CD4-positive, alpha-beta T cell treated with Interleukin-15 for 4 hours (primary cell): ENCODE data around the gene PPHLN1.

Experiments
- DNase-seq: peaks from one replicate; pipeline ENCODE4 v3.0.0-alpha.2; 2020; ENCODE audit warnings: low spot score

Gene PPHLN1

GRCh38 chr12:42442888-42443287, 116.9 kb downstream of the PPHLN1 start:
- no peak for DNase-seq

GRCh38 chr12:42444192-42444943, 118.4 kb downstream of the PPHLN1 start:
- no peak for DNase-seq

- no peak for DNase-seq
Measured at GRCh38 chr12:42445891-42446290, 119.9 kb downstream of the PPHLN1 start.

GRCh38 chr12:42446761-42447160, 120.8 kb downstream of the PPHLN1 start:
- DNase-seq: no peak

GRCh38 chr12:42447371-42447786, 121.4 kb downstream of the PPHLN1 start:
- DNase-seq: no peak

GRCh38 chr12:42448841-42449240, 122.9 kb downstream of the PPHLN1 start:
- no peak for DNase-seq

- no peak for DNase-seq
Measured at GRCh38 chr12:42450248-42450647, 124.3 kb downstream of the PPHLN1 start.

- no peak for DNase-seq
Measured at GRCh38 chr12:42458575-42458974, 132.6 kb downstream of the PPHLN1 start.

- DNase-seq: no peak
Measured at GRCh38 chr12:42459336-42459847, 133.4 kb downstream of the PPHLN1 start.

GRCh38 chr12:42462486-42462885, 136.5 kb downstream of the PPHLN1 start:
- DNase-seq: no peak

- no peak for DNase-seq
Measured at GRCh38 chr12:42463671-42464070, 137.7 kb downstream of the PPHLN1 start.

GRCh38 chr12:42468341-42468821, 142.4 kb downstream of the PPHLN1 start:
- DNase-seq: no peak

GRCh38 chr12:42468921-42469320, 143.0 kb downstream of the PPHLN1 start:
- no peak for DNase-seq

- DNase-seq: no peak
Measured at GRCh38 chr12:42469355-42470175, 143.6 kb downstream of the PPHLN1 start.

GRCh38 chr12:42472376-42472775, 146.4 kb downstream of the PPHLN1 start:
- DNase-seq: no peak

- no peak for DNase-seq
Measured at GRCh38 chr12:42473130-42473529, 147.2 kb downstream of the PPHLN1 start.

- no peak for DNase-seq
Measured at GRCh38 chr12:42473561-42473960, 147.6 kb downstream of the PPHLN1 start.

- no peak for DNase-seq
Measured at GRCh38 chr12:42474391-42474790, 148.4 kb downstream of the PPHLN1 start.

GRCh38 chr12:42475106-42475505, 149.1 kb downstream of the PPHLN1 start:
- no peak for DNase-seq

GRCh38 chr12:42477941-42478340, 152.0 kb downstream of the PPHLN1 start:
- no peak for DNase-seq

GRCh38 chr12:42481368-42481767, 155.4 kb downstream of the PPHLN1 start:
- no peak for DNase-seq

- no peak for DNase-seq
Measured at GRCh38 chr12:42482041-42482747, 156.2 kb downstream of the PPHLN1 start.
